Esophagus squamous epithelium (tissue), 4 donors: Measurements from ENCODE around the gene EEPD1.

Experiments used
- POLR2A ChIP-seq, 4 donors: fragments of 450-650 bp; IDR thresholded peaks; one replicate each; pipeline ENCODE4 v1.6.1; 2017; ENCODE audit warnings: antibody characterized with exemption in 4 of 4, mild to moderate bottlenecking in 4 of 4, moderate library complexity in 3 of 4
- TF ChIP-seq, protein P1 (sequence below), 6 experiments: fragments of 450-650 bp in 4 of 6; fragments of 200-600 bp in 2 of 6; sonication (generic) in 2 of 6; IDR thresholded peaks; one replicate each; pipeline ENCODE4 v1.5.1; 2016 to 2019; ENCODE audit warnings: antibody characterized with exemption in 6 of 6, mild to moderate bottlenecking in 4 of 6, moderate library complexity in 4 of 6

DNA sequence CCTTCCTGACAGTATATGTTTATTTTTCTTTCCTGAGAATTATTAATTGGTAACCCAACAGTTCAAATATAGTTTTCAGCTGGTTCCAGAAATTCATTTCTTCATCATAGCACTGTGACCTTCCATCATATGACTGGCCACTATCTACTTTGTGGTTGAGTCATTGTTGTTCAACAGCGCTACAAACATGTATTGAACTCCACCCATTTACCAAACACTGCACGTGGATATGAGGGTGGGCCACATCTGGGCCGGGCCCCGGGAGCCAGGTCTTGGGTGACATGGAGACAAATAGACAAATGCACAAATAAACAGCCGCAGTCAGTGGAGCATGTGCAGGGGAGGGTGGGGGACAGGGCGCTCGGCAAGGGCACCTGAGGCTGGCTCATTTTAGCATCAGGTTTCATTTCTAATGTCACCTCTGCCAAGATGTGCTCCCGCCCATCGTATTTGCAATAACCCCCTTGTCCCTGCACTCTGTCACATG, 24.0 kb upstream of the EEPD1 start:
- TF ChIP-seq, protein P1, sequence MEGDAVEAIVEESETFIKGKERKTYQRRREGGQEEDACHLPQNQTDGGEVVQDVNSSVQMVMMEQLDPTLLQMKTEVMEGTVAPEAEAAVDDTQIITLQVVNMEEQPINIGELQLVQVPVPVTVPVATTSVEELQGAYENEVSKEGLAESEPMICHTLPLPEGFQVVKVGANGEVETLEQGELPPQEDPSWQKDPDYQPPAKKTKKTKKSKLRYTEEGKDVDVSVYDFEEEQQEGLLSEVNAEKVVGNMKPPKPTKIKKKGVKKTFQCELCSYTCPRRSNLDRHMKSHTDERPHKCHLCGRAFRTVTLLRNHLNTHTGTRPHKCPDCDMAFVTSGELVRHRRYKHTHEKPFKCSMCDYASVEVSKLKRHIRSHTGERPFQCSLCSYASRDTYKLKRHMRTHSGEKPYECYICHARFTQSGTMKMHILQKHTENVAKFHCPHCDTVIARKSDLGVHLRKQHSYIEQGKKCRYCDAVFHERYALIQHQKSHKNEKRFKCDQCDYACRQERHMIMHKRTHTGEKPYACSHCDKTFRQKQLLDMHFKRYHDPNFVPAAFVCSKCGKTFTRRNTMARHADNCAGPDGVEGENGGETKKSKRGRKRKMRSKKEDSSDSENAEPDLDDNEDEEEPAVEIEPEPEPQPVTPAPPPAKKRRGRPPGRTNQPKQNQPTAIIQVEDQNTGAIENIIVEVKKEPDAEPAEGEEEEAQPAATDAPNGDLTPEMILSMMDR (IDR thresholded peaks at IDR 0.05): no peak
- TF ChIP-seq POLR2A (IDR thresholded peaks at IDR 0.05): no peak
